HG03097 (cell line): ENCODE results near the gene NUP50.

Experiments used
- ATAC-seq: cut with Tn5 transposase; IDR thresholded peaks from one replicate; pipeline ENCODE4 v1.9.1; 2021; ENCODE audit not compliant: unreplicated experiment, low FRiP score

Gene NUP50

GRCh38 chr22:45192701-45193187, 29.0 kb downstream of the NUP50 start:
- no peak for ATAC-seq

GRCh38 chr22:45194686-45195085, 31.0 kb downstream of the NUP50 start:
- no peak for ATAC-seq

GRCh38 chr22:45195616-45196015, 31.9 kb downstream of the NUP50 start:
- no peak for ATAC-seq

GRCh38 chr22:45196308-45196707, 32.6 kb downstream of the NUP50 start:
- ATAC-seq = no peak

GRCh38 chr22:45196926-45197605, 33.3 kb downstream of the NUP50 start:
- no peak for ATAC-seq

- no peak for ATAC-seq
Observed at GRCh38 chr22:45197606-45198462, 34.1 kb downstream of the NUP50 start.

GRCh38 chr22:45198463-45198795, 34.7 kb downstream of the NUP50 start:
- ATAC-seq = no peak

GRCh38 chr22:45199723-45200122, 36.0 kb downstream of the NUP50 start:
- no peak for ATAC-seq

GRCh38 chr22:45200230-45200629, 36.5 kb downstream of the NUP50 start:
- ATAC-seq = no peak

- no peak for ATAC-seq
Observed at GRCh38 chr22:45200860-45201511, 37.3 kb downstream of the NUP50 start.

- no peak for ATAC-seq
Observed at GRCh38 chr22:45201678-45202332, 38.1 kb downstream of the NUP50 start.

GRCh38 chr22:45202333-45203149, 38.8 kb downstream of the NUP50 start:
- ATAC-seq = no peak

- no peak for ATAC-seq
Observed at GRCh38 chr22:45203150-45203951, 39.6 kb downstream of the NUP50 start.

- no peak for ATAC-seq
Observed at GRCh38 chr22:45204241-45204640, 40.5 kb downstream of the NUP50 start.

GRCh38 chr22:45204819-45205218, 41.1 kb downstream of the NUP50 start:
- ATAC-seq = no peak

GRCh38 chr22:45205276-45205925, 41.7 kb downstream of the NUP50 start:
- ATAC-seq = no peak

GRCh38 chr22:45206233-45206632, 42.5 kb downstream of the NUP50 start:
- ATAC-seq = no peak

- ATAC-seq = no peak
Observed at GRCh38 chr22:45207533-45207932, 43.8 kb downstream of the NUP50 start.
